Measurements from ENCODE around the gene EMC1.
"Not testable (repeated sequence)": the region's sequence is repeated elsewhere in the genome, so short reads cannot be mapped to it uniquely, and the experiment has no call there.

EMC1 gene

DNA sequence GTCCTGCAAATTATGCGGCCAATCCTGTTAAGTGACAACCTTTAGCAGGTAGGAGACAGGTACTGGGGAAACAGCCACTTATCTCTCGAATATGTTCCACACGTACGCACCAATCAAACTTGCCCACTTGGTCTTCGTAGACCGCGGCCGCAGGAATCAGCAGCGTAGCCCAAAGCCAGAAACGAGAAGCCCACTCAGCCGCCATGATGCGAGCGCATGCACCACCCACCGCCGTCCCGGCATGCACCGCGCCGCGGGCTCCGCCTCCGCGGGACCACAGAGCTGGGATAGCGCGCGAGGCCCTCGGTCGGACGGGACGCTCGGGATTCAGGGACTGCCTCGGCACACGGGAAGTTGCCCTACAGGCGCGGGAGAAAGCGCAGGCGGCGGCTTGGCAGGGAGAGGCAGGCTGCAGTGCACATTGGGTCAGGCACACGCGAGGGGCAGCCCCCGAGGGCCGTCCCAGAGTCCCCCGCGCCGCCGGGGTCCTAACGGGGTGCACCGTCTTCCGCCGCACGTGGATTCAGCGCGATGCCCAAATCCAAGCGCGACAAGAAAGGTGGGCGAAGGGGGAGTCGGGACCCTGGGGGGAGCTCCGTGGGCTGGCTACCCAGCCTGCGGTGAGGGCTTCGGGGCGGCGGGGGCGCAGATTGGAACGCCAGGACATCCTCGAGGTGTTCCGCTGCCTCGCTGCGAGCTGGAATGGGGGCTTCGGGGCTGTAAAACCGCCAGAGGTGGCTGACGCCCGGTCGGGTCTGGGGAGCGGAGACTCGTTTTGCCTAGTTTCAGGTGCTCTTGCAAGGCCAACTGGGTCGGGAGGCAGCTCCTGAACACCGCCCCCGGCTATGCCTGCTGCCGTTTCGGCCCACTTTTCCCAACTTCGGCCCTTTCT lies at the start of gene EMC1, which contains the start of gene MRTO4:
EMC1 (minus strand) TSS at position 220 of the 892 bp plus-strand sequence; CDS start at position 205, 15 bp downstream.
MRTO4 (plus strand) TSS at position 501 of the 892 bp plus-strand sequence; CDS start at position 532, 31 bp downstream.
- DNase-seq, result peak; percentile 69 to 70

DNA sequence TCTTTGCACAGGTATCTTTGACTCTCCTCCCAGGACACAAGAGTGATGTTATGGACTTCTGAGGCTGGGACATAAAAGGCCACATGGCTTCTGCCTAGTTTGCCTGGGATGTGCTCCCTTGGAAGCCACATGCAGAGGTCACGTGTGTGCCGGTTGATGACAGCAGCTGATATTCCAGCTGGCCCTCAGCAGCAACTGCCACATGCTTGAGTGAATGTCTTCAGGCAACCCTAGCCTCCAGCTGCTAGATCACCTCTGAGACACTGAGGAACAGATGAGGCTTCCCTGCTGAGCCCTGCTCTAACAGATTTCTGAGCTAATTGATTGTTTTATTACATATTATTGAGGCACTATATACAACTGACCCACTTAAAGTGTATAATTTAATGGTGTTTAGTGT lies 48.9 kb upstream of the EMC1 start:
- no peak for DNase-seq

DNA sequence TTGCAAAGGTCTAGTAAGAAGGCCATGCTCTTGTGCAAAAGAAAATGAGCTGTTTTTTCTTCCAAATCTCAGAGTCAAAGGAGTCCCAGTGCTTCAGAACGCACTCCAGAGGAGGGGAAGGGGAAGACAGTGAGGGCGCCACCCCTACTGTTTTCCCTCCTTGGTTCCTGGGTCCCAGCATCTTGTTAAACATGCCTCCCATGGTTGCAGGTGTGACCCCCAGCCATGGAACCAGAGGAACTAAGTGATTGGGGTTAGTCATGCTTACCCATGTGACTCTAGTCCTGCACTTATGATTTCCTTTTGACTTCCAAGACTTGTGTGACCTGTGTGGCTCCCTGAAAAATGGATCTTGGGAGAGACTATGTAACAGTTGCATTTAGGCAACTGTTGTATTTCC lies 43.3 kb upstream of the EMC1 start:
- no peak for DNase-seq

DNA sequence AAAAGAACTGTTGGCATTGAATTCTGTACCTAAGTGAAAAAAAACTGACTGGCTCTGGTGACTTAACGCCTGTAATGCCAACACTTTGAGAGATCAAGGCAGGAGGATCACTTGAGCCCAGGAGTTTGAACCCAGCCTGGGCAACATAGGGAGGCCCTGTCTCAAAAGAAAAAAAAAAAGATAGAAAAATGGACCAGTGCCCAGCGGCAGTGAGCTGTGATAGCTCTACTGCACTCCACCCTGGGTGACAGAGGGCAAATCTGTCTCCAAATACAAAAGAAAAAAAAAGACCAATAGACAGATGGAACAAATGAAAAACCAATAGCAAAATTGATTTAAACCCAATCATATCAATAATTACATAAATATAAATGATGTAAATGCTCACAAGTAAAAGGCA lies 37.9 kb upstream of the EMC1 start:
- DNase-seq, result no peak

DNA sequence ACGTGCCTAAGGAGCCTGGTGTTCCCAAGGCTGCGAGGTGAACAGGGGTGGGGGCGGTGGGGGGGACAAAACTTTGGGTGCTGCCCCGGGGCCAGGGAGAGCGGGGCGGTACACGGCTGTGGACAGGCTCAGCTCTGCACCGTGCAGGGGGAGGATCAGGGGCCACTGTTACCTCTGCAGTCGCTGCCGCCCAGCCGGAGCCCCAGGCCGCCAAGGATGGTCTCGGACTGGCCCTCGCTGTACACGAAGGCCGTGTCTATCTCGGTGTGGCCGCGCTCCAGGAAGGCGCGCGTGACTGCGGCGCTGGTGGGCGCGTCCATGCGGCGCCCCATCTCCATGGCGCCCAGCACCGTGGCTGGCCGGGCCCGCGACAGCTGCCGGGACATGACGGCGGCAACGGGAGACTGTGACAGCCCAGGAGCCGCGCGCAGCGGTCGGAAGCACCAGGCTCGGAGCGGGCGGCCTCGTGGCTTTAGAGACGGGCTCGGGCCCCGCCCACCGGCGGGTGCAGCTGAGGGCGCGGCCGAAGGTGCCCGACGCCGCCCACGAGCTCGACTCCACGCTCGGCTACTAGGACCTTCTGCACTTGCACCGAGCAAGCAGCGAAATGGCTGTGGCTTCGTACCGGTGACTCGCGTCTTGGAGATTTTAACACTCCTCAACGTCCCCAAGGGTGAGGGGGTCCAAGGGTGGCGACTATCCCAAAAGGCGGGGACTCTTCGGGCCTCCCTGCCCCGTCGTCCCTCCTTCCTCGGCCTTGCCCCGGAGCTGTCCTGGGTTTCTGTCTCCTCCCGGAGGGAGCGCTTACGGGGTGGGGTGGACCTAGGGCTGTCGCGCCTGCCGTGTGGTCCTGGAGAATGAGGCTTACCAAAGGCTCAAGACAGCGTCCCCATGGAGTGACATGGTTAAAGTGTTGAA lies 37.3 kb upstream of the EMC1 start, which contains the start of gene AKR7A3:
AKR7A3 (minus strand) TSS at position 447 of the 918 bp plus-strand sequence; CDS start at position 386, 61 bp downstream.
- DNase-seq, result not testable (repeated sequence)

DNA sequence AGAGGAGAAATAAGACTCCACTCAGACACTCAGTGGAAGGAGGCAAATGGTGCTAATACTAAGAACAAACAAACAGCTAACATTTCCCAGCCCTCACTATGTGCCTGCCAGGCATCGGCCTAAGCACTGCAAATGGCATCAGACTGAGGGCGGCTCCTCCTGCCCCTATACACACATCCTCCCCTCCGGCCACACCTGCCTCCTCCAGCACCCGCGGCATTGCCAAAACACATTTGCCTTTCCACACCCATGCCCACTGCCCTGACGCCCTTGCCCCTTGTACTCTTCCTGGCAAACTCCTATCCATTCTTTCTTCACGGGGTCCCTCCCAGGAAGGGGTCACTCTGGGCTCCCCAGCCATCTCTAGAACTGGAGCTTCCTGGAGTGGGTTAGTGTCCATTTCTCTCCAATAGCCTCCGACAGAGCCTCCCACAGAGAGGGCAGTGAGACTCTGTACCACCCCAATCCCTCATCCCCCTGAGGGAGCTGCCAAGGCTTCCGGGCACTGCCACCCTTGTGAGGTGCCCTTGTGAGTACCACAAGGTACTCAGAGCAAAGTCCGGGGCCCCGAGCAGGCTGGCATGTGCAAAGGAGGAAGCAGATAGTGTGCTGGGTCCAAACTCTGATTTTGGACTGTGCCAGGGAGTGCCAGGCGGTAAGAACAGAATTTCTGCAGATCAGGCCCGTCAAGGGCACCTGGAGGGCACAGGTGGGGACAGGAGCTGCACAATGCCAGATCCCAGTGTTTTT lies 36.3 kb upstream of the EMC1 start:
- DNase-seq, result no peak

DNA sequence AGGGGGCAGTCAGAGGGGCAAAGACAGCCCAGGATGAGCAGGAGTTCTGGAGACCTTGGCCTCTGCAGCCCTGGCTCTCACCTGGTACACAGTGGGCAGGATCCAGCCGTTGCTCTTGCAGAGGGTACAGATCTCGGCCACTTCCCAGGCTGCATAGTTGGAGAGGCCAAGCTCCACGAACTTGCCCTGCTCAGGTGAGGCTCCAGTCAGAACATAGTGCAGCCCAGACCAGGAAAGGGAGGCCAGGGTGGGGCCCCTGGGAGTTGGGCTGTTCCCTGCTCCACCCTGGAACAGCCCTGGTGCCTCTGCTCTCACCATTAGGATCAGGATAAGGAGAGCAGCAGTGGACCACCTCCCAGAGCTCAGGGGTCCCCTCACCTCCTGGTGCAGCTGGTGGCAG lies 34.5 kb upstream of the EMC1 start:
- DNase-seq, result not testable (repeated sequence)

DNA sequence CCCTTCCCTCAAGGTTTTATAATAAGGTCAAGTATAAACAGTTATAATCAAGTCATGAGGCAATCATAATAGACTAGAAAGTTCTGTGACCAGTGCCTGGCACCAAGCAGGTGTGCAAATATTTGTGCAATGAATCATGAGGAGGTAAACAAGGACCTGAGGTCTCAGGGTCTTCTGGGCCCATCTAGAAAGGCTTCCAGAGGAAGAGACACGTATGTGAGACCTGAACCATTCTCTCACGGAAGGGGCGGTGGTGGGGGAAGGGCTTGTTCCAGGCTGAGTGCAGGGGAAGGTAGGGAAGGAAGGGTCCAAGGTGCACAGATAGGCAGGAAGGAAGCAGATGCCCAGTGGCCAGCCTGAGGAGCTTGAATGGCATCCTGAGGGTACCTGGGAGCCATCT lies 34.0 kb upstream of the EMC1 start:
- not testable (repeated sequence) for DNase-seq

DNA sequence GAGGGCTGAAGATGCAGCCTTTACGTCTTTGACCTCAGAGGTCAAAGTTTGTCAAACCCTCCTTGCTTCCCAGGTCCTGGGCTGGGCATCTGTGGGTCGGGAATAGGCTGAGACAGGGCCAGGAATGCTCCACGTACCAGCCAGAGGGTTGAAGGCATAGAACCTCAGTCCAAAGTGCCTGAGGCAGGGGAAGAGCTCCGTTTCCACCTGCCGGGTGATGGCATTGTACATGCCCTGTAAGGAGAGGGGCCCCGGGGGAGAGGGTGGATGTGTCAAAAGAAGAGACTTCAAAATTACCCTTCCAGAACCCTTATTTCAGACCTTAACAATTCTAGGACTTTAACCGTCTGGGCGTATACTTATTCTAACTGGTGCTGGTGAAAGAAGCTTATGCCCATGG lies 33.6 kb upstream of the EMC1 start:
- DNase-seq, result no peak

DNA sequence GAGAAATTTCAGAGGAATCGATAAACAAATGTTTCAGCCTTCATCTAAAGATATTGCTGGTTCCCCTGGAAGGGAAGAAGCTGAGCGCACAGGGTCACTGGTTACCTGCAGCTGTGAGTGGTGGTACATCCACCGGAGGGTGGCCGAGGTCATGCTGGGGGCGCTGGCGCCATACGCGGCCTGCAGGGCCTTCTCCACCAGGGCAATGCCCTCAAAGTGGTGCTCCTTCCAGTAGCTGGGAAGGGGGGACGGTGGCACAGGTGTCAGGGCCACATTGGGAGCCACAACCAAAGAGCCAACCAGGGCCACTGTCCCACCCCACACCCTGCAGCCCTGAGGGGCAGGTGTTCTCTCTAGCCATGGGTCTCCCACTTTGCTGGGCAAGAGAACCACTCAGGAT lies 32.6 kb upstream of the EMC1 start:
- DNase-seq, result no peak

DNA sequence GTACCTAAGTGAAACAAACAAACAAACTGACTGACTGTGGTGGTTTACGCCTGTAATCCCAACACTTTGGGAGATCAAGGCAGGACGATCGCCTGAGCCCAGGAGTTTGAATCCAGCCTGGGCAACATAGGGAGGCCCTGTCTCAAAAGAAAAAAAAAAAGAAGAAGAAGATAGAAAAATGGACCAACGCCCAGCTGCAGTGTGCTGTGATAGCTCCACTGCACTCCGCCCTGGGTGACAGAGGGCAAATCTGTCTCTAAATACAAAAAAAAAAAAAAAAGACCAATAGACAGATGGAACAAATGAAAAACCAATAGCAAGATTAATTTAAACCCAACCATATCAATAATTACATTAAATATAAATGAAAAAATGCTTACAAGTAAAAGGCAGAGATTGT lies 23.3 kb upstream of the EMC1 start:
- DNase-seq, result no peak

DNA sequence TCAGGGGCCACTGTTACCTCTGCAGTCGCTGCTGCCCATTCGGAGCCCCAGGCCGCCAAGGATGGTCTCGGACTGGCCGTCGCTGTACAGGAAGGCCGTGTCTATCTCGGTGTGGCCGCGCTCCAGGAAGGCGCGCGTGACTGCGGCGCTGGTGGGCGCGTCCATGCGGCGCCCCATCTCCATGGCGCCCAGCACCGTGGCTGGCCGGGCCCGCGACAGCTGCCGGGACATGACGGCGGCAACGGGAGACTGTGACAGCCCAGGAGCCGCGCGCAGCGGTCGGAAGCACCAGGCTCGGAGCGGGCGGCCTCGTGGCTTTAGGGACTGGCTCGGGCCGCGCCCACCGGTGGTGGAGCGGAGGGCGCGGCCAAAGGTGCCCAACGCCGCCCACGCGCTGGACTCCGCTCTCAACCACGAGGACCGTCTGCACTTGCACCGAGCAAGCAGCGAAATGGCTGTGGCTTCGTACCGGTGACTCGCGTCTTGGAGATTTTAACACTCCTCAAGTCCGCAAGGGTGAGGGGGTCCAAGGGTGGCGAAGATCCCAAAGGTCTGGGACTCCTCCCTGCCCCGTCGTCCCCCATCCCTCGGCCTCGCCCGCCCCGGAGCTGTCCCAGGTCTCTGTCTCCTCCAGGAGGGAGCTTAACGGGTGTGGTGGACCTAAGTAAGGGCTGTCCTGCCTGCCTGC lies 22.7 kb upstream of the EMC1 start:
- not testable (repeated sequence) for DNase-seq

DNA sequence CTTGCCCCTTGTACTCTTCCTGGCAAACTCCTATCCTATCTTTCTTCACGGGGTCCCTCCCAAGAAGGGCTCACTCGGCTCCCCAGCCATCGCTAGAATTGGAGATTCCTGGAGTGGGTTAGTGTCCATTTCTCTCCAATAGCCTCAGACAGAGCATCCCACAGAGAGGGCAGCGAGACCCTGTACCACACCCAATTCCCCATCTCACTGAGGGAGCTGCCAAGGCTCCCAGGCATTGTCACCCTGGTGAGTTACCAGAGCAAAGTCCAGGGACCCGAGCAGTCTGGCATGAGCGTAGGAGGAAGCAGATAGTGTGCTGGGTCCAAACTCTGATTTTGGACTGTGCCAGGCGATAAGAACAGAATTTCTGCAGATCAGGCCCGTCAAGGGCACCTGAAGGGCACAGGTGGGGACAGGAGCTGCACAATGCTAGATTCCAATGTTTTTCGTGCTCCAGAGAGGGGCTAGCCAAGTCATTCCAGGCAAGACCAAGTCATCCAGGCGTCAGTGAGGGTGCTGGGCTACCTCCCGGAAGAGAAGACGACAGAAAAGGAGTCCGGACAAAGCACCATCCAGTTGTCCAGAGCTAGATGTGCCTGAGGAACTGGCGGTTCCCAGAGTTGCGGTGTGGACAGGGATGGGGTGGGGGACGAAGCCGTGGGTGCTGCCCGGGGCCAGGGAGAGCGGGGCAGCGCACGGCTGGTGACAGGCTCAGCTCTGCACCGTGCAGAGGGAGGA lies 22.0 kb upstream of the EMC1 start:
- no peak for DNase-seq

DNA sequence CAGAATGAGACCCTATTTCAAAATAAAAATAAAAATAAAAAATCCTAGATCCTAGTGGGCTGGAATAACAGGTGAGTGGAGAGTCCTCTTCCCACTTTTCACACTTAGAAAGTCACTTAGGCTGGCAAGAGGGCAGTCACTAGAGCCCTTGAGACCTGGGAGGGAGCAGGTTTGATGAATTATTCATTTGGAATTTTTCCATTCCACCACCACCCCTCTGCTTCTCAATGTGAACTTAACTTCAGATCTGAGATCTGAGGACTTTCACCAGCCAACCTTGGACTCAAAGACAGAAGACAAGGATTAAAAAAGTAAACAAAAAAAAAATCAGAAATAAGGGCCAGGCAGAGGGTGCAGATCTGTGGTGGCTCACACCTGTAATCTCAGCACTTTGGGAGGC lies 20.7 kb upstream of the EMC1 start:
- no peak for DNase-seq

DNA sequence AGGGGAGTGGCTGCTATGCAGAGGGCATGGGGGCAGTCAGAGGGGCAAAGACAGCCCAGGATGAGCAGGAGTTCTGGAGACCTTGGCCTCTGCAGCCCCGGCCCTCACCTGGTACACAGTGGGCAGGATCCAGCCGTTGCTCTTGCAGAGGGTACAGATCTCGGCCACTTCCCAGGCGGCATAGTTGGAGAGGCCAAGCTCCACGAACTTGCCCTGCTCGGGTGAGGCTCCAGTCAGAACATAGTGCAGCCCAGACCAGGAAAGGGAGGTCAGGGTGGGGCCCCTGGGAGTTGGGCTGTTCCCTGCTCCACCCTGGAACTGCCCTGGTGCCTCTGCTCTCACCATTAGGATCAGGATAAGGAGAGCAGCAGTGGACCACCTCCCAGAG lies 19.0 kb upstream of the EMC1 start:
- not testable (repeated sequence) for DNase-seq

DNA sequence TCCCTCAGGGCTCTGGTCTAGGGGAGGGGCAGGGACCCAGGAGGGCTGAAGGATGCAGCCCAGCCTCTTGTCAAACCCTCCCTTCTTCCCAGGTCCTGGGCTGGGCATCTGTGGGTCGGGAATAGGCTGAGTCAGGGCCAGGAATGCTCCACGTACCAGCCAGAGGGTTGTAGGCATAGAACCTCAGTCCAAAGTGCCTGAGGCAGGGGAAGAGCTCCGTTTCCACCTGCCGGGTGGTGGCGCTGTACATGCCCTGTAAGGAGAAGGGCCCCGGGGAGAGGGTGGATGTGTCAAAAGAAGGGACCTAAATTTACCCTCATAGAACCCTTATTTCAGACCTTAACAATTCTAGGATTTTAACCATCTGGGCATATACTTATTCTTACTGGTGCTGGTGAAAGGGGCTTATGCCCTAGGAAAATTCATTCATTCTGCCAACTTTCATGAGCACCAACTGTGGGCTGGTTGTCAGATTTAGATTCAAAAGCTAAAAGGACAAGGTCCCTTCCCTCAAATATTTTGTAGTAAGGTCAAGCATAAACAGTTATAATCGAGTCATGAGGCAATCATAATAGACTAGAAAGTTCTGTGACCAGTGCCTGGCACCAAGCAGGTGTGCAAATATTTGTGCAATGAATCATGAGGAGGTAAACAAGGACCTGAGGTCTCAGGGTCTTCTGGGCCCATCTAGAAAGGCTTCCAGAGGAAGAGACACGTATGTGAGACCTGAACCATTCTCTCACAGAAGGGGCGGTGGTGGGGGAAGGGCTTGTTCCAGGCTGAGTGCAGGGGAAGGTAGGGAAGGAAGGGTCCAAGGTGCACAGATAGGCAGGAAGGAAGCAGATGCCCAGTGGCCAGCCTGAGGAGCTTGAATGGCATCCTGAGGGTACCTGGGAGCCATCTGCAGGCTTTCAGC lies 18.4 kb upstream of the EMC1 start:
- DNase-seq, result not testable (repeated sequence)

DNA sequence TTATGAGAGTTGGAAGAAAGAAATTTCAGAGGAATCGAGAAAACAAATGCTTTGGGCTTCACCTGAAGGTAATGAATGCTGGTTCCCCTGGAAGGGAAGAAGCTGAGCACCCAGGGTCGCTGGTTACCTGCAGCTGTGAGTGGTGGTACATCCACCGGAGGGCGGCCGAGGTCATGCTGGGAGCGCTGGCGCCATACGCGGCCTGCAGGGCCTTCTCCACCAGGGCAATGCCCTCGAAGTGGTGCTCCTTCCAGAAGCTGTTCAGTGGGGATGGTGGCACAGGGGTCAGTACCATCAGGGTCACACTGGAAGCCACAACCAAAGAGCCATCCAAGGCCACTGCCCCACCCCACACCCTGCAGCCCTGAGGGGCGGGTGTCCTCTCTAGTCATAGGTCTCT lies 17.1 kb upstream of the EMC1 start:
- no peak for DNase-seq

DNA sequence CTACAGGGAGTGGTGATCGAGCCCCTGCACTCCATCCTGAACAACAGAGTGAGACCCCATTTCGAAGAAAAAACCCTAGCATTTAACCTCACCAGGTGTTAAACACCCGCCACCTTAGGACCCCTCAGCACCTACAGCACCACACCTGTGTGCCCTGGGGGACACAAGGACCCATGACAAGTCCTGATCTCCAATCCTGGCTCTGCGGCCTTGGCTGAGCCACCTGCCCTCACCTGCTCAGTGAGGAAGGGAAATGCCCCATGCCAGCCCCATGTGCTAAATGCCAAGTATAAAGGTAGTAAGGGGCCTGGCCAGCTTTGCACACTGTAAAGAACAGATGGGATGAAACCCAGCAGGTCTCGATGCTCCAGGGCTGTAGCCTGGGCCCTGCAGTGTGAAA lies 11.4 kb upstream of the EMC1 start:
- DNase-seq, result no peak

DNA sequence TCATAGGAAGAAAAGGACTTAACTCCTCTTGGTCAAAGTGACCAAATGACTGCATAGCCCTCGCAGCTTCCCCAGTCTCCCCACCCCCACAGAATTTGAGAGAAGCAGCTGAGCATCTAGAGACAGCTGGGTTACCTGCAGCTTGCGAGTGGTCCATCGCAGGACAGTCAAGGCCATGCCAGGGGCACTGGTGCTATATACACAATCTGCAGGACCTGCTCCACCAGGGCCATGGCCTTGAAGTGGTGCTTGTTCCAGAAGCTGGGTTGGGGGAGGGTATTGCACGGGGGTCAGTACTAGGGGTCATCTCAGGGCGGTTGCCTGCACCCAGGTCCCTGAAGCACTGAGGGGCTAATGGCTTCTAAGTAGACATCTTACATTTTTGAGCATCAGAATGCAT lies 10.7 kb upstream of the EMC1 start:
- no peak for DNase-seq
